ENCODE results near the gene TARS3. TPM values are rescaled to one million over a fixed set of nuclear protein-coding genes. Genes with fewer than 3 reads are reported as not detected.

Gene TARS3
- total RNA-seq, 1 experiment from 2014 or later = 3.8 TPM

- Mint-ChIP-seq H3K36me3 (ENCODE audit: insufficient read depth, unreplicated experiment) (no peaks in the 10 kb centered on the region), H3K9me3 (ENCODE audit: low read depth, unreplicated experiment) (no peaks in the 10 kb centered on the region), H3K27ac (ENCODE audit: unreplicated experiment) (no peak overlapping the region), H3K27me3 (ENCODE audit: unreplicated experiment) (no peaks in the 10 kb centered on the region), H3K4me3 (ENCODE audit: low read depth, unreplicated experiment) (no peak overlapping the region), H3K4me1 (ENCODE audit: low read depth, unreplicated experiment) (peaks cover 9% of the 10 kb centered on the region)
- BruUV-seq (replicated peaks) = no TSS peak
- intact Hi-C loops (cut with micrococcal nuclease; ENCODE audit: unreplicated experiment) = no loop called here
- DNase-seq = no peak
- CTCF ChIA-PET = no interaction called here
- TF ChIP-seq CTCF (IDR thresholded peaks at IDR 0.05; ENCODE audit: unreplicated experiment) = no peak
Observed at GRCh38 chr15:101710806-101711205, 13.5 kb downstream of the TARS3 start.

GRCh38 chr15:101709466-101709865, 14.8 kb downstream of the TARS3 start:
- no TSS peak for BruUV-seq (replicated peaks)
- CTCF ChIA-PET = no interaction called here
- no peak for DNase-seq
- intact Hi-C loops (cut with micrococcal nuclease; ENCODE audit: unreplicated experiment) = no loop called here
- Mint-ChIP-seq H3K9me3 (ENCODE audit: low read depth, unreplicated experiment) (no peaks in the 10 kb centered on the region), H3K27ac (ENCODE audit: unreplicated experiment) (no peak overlapping the region), H3K4me3 (ENCODE audit: low read depth, unreplicated experiment) (no peak overlapping the region), H3K4me1 (ENCODE audit: low read depth, unreplicated experiment) (peaks cover 9% of the 10 kb centered on the region), H3K27me3 (ENCODE audit: unreplicated experiment) (no peaks in the 10 kb centered on the region), H3K36me3 (ENCODE audit: insufficient read depth, unreplicated experiment) (no peaks in the 10 kb centered on the region)
- TF ChIP-seq CTCF (IDR thresholded peaks at IDR 0.05; ENCODE audit: unreplicated experiment) = no peak

GRCh38 chr15:101707983-101708382, 16.3 kb downstream of the TARS3 start:
- CTCF ChIA-PET = no interaction called here
- DNase-seq = no peak
- Mint-ChIP-seq H3K9me3 (ENCODE audit: low read depth, unreplicated experiment) (no peaks in the 10 kb centered on the region), H3K27ac (ENCODE audit: unreplicated experiment) (no peak overlapping the region), H3K27me3 (ENCODE audit: unreplicated experiment) (no peaks in the 10 kb centered on the region), H3K4me3 (ENCODE audit: low read depth, unreplicated experiment) (no peak overlapping the region), H3K36me3 (ENCODE audit: insufficient read depth, unreplicated experiment) (no peaks in the 10 kb centered on the region), H3K4me1 (ENCODE audit: low read depth, unreplicated experiment) (peaks cover 9% of the 10 kb centered on the region)
- intact Hi-C loops (cut with micrococcal nuclease; ENCODE audit: unreplicated experiment) = no loop called here
- no TSS peak for BruUV-seq (replicated peaks)
- TF ChIP-seq CTCF (IDR thresholded peaks at IDR 0.05; ENCODE audit: unreplicated experiment) = no peak

GRCh38 chr15:101702077-101702476, 22.2 kb downstream of the TARS3 start:
- no peak for TF ChIP-seq CTCF (IDR thresholded peaks at IDR 0.05; ENCODE audit: unreplicated experiment)

More at GRCh38 chr15:101702077-101702476, 22.2 kb downstream of the TARS3 start:
- intact Hi-C loops (cut with micrococcal nuclease; ENCODE audit: unreplicated experiment) = no loop called here
- Mint-ChIP-seq H3K4me3 (ENCODE audit: low read depth, unreplicated experiment) (no peak overlapping the region), H3K9me3 (ENCODE audit: low read depth, unreplicated experiment) (no peaks in the 10 kb centered on the region), H3K36me3 (ENCODE audit: insufficient read depth, unreplicated experiment) (no peaks in the 10 kb centered on the region), H3K4me1 (ENCODE audit: low read depth, unreplicated experiment) (no peaks in the 10 kb centered on the region), H3K27ac (ENCODE audit: unreplicated experiment) (no peak overlapping the region), H3K27me3 (ENCODE audit: unreplicated experiment) (no peaks in the 10 kb centered on the region)
- no peak for DNase-seq
- BruUV-seq (replicated peaks) = no TSS peak
- CTCF ChIA-PET = no interaction called here

Data from Calu3 (cell line).